ENCODE data around the gene NAMPT.

Gene NAMPT

DNA sequence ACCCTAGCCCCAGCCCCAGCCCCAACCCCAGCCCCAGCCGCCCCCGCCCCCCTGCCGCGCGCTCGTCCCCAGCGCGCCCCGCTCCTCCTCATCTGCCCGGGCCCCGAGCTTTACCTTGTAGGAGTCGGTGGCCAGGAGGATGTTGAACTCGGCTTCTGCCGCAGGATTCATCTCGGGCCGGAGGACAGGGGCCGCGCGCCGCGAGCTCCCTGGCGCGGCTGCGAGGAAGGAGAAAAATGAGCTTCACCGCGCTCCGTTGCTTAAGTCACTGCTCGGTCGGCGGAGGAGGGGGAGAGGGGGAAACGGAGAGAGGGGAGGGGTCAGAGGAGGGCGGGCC lies at the start of gene NAMPT:
Gene NAMPT (minus strand): TSS at position 270 of the 337 bp plus-strand sequence. CDS start 99 bp downstream, at position 171.
- no peak for DNase-seq (ENCODE audit: low read depth)
- TF ChIP-seq, protein P1, sequence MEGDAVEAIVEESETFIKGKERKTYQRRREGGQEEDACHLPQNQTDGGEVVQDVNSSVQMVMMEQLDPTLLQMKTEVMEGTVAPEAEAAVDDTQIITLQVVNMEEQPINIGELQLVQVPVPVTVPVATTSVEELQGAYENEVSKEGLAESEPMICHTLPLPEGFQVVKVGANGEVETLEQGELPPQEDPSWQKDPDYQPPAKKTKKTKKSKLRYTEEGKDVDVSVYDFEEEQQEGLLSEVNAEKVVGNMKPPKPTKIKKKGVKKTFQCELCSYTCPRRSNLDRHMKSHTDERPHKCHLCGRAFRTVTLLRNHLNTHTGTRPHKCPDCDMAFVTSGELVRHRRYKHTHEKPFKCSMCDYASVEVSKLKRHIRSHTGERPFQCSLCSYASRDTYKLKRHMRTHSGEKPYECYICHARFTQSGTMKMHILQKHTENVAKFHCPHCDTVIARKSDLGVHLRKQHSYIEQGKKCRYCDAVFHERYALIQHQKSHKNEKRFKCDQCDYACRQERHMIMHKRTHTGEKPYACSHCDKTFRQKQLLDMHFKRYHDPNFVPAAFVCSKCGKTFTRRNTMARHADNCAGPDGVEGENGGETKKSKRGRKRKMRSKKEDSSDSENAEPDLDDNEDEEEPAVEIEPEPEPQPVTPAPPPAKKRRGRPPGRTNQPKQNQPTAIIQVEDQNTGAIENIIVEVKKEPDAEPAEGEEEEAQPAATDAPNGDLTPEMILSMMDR (conservative IDR thresholded peaks at IDR 0.05; ENCODE audit: control insufficient read depth, insufficient read depth, low read depth, low read length): no peak
- peak within 1 kb of the TSS; percentile 77 for H3K4me3 ChIP-seq (ENCODE audit: control insufficient read depth, low read depth, low read length)

DNA sequence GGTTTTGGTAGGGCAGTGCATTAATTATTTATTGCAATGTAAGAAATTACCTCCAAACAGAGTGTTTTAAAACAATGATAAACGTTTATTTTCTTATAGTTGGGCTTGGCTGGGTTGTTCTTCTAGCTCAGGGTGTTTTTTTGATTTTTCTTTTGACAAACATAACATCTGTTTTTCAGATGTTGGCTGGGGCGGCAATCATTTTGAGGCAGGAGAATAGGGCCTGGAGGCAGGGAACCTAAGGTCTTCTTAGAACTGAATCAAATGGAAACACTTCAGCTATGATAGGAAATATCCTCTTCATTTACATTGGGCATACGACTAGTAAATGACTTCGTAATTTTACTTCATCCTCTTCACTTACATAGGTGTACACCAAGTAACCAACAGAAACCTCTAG lies 47.4 kb upstream of the NAMPT start:
- H3K4me3 ChIP-seq (ENCODE audit: control insufficient read depth, low read depth, low read length): no peak overlapping the region
- peak; percentile 20 for DNase-seq (ENCODE audit: low read depth)
- TF ChIP-seq, protein P1 (conservative IDR thresholded peaks at IDR 0.05; ENCODE audit: control insufficient read depth, insufficient read depth, low read depth, low read length): no peak

DNA sequence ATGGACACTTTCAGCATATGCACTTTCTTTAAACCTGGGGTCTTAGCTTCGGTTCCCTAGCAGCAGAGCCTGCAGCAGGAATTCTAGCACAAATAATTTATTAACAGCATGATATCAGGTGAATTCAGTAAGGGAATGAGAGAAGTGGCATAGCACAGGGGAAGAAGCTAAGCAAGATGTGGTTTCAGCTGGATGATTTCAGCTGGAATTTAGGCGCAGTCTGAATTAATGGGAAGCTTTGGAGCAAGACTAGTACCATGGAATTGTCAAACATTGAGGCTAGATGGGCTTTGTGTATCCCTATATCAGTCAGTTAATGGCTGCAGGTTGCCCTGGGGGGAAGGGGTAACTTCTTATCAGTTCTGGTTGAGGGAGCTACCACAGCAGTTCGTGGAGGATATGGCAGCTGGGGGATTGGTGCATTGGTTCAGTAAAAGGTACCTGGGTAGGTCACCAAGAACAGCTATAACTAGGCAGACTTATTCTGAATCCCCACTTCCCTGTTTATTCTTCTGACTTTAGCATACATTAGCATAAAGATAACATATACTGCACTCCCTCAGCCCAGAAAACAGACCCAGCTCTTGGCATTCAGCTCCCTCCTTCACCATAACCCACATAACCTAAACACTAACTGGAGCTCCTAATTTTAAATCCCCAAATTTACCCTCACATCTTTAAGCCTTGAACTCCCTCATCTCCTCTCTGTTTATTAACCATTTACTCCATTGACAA lies 46.8 kb upstream of the NAMPT start:
- no peak overlapping the region for H3K4me3 ChIP-seq (ENCODE audit: control insufficient read depth, low read depth, low read length)
- no peak for DNase-seq (ENCODE audit: low read depth)
- TF ChIP-seq, protein P1 (conservative IDR thresholded peaks at IDR 0.05; ENCODE audit: control insufficient read depth, insufficient read depth, low read depth, low read length): no peak

DNA sequence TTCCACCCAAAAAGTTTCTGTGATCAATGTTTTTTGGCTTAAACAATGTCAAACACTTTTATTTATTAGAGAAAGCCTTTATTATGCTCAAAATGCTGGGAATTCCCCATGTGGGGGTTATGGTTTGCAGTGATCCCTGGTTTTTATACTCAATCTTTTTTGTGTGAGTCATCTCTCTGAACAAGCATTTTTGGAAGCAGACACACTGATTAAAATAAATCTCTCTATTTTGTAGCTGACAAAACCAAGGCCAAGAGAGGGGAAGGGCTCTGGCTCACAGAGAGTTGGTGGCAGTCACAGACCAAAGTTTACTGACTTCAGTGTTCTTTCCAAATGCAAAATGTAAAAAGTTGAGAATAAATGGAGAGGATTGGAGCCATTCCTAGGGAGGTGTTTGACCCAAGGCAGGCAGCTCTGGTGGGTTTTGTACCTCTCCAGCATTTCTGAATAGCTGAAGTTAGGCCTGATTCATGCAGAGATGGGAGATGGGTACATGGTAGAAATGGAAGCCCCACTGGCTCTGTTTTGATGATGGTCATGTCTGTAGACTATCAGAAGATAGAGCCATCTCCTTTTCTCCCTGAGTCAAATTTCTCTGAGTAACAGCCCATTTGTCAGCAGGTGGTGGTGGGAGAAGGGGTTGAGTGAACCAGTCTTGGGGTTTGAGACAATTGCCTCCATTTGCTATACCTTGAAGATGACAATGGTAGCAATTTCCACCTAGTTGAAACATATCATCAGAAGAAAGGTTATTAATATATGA lies 45.4 kb upstream of the NAMPT start:
- H3K4me3 ChIP-seq (ENCODE audit: control insufficient read depth, low read depth, low read length): no peak overlapping the region
- TF ChIP-seq, protein P1 (conservative IDR thresholded peaks at IDR 0.05; ENCODE audit: control insufficient read depth, insufficient read depth, low read depth, low read length): no peak
- DNase-seq (ENCODE audit: low read depth): peak; percentile 69

DNA sequence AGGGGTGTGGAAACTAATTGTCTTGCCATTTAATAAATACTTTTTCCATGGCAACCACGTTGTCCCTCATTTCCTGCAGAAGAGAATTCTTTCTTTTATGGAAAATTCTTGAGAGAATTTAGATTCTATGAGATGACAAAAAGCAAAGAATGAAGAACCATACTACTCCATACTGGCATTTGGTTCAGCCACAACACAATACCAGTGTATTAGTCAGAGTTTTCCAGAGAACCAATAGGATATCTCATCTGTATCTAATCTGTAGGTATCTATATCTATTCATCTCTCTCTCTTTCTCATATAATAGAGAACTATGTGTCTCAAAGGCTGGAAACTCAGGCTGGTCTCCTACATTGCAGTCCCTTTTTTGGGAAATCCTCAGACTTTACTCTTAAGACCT lies 44.6 kb upstream of the NAMPT start:
- TF ChIP-seq, protein P1 (conservative IDR thresholded peaks at IDR 0.05; ENCODE audit: control insufficient read depth, insufficient read depth, low read depth, low read length): no peak
- no peak for DNase-seq (ENCODE audit: low read depth)

DNA sequence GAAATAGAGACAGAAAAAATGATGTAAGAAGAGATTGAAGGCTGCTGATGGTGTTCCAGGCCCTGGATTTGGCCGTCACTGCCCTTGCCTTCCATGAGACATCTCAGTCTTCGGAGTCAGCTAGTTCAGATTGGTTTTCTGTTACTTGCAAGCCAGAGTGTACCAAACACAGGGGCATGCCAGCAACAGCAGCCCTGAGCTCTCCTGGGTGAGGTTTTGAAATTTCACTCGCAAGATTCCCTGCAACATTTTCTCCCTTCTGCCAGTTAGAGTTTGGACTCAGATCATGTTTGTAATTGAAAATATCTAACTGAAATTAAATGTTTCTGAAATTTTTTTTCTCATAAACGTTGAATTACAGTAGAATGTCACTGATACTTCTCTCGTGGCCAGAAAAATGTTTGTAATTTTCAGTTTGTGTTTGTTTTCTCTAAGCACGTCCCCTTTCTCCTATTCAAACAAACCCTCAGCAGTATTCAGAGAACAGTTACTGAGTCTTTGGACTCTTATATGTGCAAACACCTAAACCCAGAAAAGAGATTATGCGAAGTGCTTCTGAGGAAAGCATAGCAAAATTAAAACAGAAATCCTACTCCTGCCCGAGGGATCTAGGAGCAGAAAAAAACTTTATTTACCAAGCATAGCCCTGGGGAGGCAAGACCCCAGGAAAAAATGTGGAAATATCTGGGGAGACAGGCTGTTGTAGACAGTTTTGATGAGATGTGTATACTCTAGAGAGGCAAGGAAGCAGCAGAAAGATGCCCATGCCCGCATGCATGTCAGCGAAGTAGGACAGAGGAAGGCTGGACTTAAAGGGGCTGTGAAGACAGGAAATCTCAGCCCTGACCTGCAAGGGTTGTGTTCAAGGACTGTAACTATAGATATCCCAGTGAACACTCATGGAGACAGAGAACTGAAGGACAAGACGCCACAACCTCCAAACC lies 43.0 kb upstream of the NAMPT start:
- no peak for DNase-seq (ENCODE audit: low read depth)
- no peak overlapping the region for H3K4me3 ChIP-seq (ENCODE audit: control insufficient read depth, low read depth, low read length)
- TF ChIP-seq, protein P1 (conservative IDR thresholded peaks at IDR 0.05; ENCODE audit: control insufficient read depth, insufficient read depth, low read depth, low read length): no peak

More for the DNA sequence above, 44.6 kb upstream of the NAMPT start:
- no peak overlapping the region for H3K4me3 ChIP-seq (ENCODE audit: control insufficient read depth, low read depth, low read length)

All from fibroblast of mammary gland (primary cell).